Panc1 (cell line): ENCODE data around the gene CD80. TPM values are rescaled to one million over a fixed set of nuclear protein-coding genes. Genes with fewer than 3 reads are reported as not detected.

ENCODE experiments used
- ATAC-seq: fragments of 200-7000 bp; cut with Tn5 transposase; 2 replicates; pipeline ENCODE4 v1.9.1; 2020; ENCODE audit warnings: mild to moderate bottlenecking, moderate library complexity
- BruUV-seq: library from RNA; stranded (reverse); fragments of 400-500 nt; replicated peaks from 2 replicates; lab custom pipeline; 2021; lab: Mats Ljungman, UMichigan
- CTCF ChIA-PET: fragments of 300-600 bp; sonication (Branson Sonifier 250); formaldehyde crosslinking; loops from one replicate; lab custom pipeline; 2022; ENCODE audit warnings: antibody characterized with exemption; lab: Charles Lee
- POLR2A ChIA-PET: fragments of 300-600 bp; sonication (Branson Sonifier 250); formaldehyde crosslinking; loops from one replicate; lab custom pipeline; 2022; ENCODE audit warnings: antibody characterized with exemption; lab: Charles Lee
- DNase-seq: peaks from one replicate; pipeline ENCODE4 v3.0.0-alpha.2; 2010; ENCODE audit warnings: low read depth, low spot score
- H3K27ac ChIP-seq: 2 replicates; pipeline ENCODE4 v1.5.1; 2011; ENCODE audit warnings: mild to moderate bottlenecking, low read length, inconsistent platforms
- H3K27me3 ChIP-seq: fragments of 200-500 bp; sonication (Bioruptor generic); 2 replicates; pipeline ENCODE4 v1.6.0; 2014; ENCODE audit warnings: low read length, inconsistent platforms; ENCODE audit not compliant: control insufficient read depth, insufficient read depth
- H3K36me3 ChIP-seq: fragments of 200-500 bp; sonication (Bioruptor generic); 2 replicates; pipeline ENCODE4 v1.5.1; 2014; ENCODE audit warnings: inconsistent platforms, mild to moderate bottlenecking, low read length, moderate library complexity; ENCODE audit not compliant: control insufficient read depth, insufficient read depth
- H3K4me1 ChIP-seq: 2 replicates; pipeline ENCODE4 v1.5.1; 2011; ENCODE audit warnings: inconsistent platforms, mild to moderate bottlenecking, low read length, moderate library complexity; ENCODE audit not compliant: control insufficient read depth, insufficient read depth
- H3K4me3 ChIP-seq, 2 experiments: 2 replicates each; pipeline ENCODE4 v1.5.1; 2011 to 2012; ENCODE audit warnings: low read depth in 2 of 2, low read length in 2 of 2, mild to moderate bottlenecking in 2 of 2, inconsistent platforms in 1 of 2, moderate library complexity in 1 of 2
- H3K9me3 ChIP-seq: fragments of 200-500 bp; sonication (Bioruptor generic); 2 replicates; pipeline ENCODE4 v1.5.1; 2014; ENCODE audit warnings: low read depth, mild to moderate bottlenecking, inconsistent platforms, low read length, moderate library complexity; ENCODE audit not compliant: control insufficient read depth, insufficient read depth
- POLR2AphosphoS5 ChIP-seq: IDR thresholded peaks from 2 replicates; pipeline ENCODE4 v1.6.1; 2012; ENCODE audit warnings: mild to moderate bottlenecking, low read depth, low read length, moderate library complexity
- SIN3A ChIP-seq: IDR thresholded peaks from 2 replicates; pipeline ENCODE4 v1.6.1; 2012; ENCODE audit warnings: low read depth, mild to moderate bottlenecking, low read length, moderate library complexity, borderline replicate concordance; ENCODE audit not compliant: insufficient read depth
- TCF7L2 ChIP-seq: IDR thresholded peaks from 2 replicates; pipeline ENCODE4 v1.6.1; 2011; ENCODE audit warnings: mild to moderate bottlenecking, low read depth, low read length, inconsistent platforms
- in situ Hi-C: cut with HindIII; loops from 2 replicates; pipeline ENCODE4 v1.10.0; 2016; ENCODE audit warnings: low sequenced_read_pairs, low pct_unique_long_range_greater_than_20kb
- intact Hi-C: fragments of 100-400 bp; cut with micrococcal nuclease; formaldehyde crosslinking; loops from one replicate; pipeline ENCODE4 v1.10.0; 2022; ENCODE audit not compliant: unreplicated experiment
- total RNA-seq: library from RNA; stranded (reverse); gene quantifications from one replicate; pipeline ENCODE4 v1.2.1, GENCODE V29; 2021; ENCODE audit not compliant: unreplicated experiment
- TF ChIP-seq, protein P1 (sequence below), 2 experiments: IDR thresholded peaks; 2 replicates each; pipeline ENCODE4 v1.6.1; 2011 to 2012; ENCODE audit warnings: low read depth in 2 of 2, control low read depth in 1 of 2, low read length in 1 of 2, mild to moderate bottlenecking in 1 of 2, moderate library complexity in 1 of 2; ENCODE audit not compliant: insufficient read depth in 1 of 2
- TF ChIP-seq, protein P2 (sequence below): fragments of 450-650 bp; IDR thresholded peaks from 2 replicates; pipeline ENCODE4 v1.5.1; 2017; ENCODE audit warnings: mild to moderate bottlenecking

The CD80 gene
- total RNA-seq, 1 experiment from 2014 or later = 0.15 TPM

DNA sequence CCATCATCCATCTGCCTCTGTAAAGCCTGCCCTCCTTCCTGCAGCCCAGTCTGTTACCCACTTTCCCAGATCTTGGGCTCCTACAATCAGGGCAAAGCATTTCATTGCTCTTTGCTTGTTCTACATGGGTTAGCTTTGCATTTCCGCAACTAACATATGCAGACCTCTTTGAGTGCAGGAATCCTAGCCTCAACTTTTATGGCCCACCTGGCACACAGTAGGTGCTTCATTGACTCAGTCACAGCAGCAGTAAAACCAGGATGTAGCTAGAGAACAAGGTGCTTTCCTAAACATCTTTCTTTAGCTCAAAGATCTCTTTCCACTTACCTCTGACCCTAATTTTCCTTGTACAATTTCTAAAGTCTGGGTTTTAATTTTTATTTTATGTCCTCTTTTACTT, 3.5 kb downstream of the CD80 start:
- Histone ChIP-seq H3K4me3 (no peak overlapping the region), H3K9me3 (no peaks in the 10 kb centered on the region), H3K36me3 (no peaks in the 10 kb centered on the region), H3K27ac (no peak overlapping the region), H3K27me3 (no peaks in the 10 kb centered on the region; the same call in 1 of the 2 replicates), H3K4me1 (no peaks in the 10 kb centered on the region)
- DNase-seq (no peak), ATAC-seq (no peak)
- intact Hi-C loops = no loop called here
- in situ Hi-C loops = no loop called here
- ChIA-PET CTCF (no interaction called here), POLR2A (no interaction called here)
- TF ChIP-seq, protein P1, sequence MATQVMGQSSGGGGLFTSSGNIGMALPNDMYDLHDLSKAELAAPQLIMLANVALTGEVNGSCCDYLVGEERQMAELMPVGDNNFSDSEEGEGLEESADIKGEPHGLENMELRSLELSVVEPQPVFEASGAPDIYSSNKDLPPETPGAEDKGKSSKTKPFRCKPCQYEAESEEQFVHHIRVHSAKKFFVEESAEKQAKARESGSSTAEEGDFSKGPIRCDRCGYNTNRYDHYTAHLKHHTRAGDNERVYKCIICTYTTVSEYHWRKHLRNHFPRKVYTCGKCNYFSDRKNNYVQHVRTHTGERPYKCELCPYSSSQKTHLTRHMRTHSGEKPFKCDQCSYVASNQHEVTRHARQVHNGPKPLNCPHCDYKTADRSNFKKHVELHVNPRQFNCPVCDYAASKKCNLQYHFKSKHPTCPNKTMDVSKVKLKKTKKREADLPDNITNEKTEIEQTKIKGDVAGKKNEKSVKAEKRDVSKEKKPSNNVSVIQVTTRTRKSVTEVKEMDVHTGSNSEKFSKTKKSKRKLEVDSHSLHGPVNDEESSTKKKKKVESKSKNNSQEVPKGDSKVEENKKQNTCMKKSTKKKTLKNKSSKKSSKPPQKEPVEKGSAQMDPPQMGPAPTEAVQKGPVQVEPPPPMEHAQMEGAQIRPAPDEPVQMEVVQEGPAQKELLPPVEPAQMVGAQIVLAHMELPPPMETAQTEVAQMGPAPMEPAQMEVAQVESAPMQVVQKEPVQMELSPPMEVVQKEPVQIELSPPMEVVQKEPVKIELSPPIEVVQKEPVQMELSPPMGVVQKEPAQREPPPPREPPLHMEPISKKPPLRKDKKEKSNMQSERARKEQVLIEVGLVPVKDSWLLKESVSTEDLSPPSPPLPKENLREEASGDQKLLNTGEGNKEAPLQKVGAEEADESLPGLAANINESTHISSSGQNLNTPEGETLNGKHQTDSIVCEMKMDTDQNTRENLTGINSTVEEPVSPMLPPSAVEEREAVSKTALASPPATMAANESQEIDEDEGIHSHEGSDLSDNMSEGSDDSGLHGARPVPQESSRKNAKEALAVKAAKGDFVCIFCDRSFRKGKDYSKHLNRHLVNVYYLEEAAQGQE (IDR thresholded peaks at IDR 0.05; ENCODE audit: insufficient read depth in 1 of 2, low read depth in 2 of 2, low read length in 1 of 2) = no peak
- no peak for TF ChIP-seq SIN3A
- TF ChIP-seq, protein P2, sequence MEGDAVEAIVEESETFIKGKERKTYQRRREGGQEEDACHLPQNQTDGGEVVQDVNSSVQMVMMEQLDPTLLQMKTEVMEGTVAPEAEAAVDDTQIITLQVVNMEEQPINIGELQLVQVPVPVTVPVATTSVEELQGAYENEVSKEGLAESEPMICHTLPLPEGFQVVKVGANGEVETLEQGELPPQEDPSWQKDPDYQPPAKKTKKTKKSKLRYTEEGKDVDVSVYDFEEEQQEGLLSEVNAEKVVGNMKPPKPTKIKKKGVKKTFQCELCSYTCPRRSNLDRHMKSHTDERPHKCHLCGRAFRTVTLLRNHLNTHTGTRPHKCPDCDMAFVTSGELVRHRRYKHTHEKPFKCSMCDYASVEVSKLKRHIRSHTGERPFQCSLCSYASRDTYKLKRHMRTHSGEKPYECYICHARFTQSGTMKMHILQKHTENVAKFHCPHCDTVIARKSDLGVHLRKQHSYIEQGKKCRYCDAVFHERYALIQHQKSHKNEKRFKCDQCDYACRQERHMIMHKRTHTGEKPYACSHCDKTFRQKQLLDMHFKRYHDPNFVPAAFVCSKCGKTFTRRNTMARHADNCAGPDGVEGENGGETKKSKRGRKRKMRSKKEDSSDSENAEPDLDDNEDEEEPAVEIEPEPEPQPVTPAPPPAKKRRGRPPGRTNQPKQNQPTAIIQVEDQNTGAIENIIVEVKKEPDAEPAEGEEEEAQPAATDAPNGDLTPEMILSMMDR = no peak
- TF ChIP-seq POLR2AphosphoS5 = no peak
- no peak for TF ChIP-seq TCF7L2
- no TSS peak for BruUV-seq

DNA sequence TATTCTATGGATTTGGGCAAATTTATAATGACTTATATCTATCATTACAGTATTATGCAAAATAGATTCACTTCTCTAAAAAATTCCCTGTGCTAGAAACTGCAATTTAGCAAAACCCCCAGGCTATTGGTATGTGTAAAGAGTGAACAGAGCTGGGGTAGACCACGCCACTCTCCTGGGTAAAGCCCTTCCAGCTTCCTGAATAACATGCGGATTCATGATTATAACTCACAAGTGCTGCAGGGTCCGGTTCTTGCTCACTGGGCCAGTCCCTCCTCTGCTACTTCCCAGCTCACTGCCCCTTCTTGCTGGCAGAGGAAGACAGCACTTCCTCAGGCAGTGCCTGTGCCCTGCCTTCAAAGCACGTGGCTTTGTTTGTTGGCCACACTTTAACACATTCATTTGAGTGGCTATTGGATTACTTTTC, 4.1 kb downstream of the CD80 start:
- DNase-seq = no peak
- POLR2A ChIA-PET = no interaction called here
- H3K4me1 ChIP-seq = no peaks in the 10 kb centered on the region

More for the DNA sequence above, 4.1 kb downstream of the CD80 start:
- BruUV-seq = no TSS peak
- Histone ChIP-seq H3K27ac (no peak overlapping the region), H3K4me3 (no peak overlapping the region), H3K36me3 (no peaks in the 10 kb centered on the region), H3K9me3 (no peaks in the 10 kb centered on the region), H3K27me3 (no peaks in the 10 kb centered on the region; the same call in 1 of the 2 replicates)
- CTCF ChIA-PET = no interaction called here
- in situ Hi-C loops (no loop called here), intact Hi-C loops (no loop called here)
- ATAC-seq = no peak
- TF ChIP-seq, protein P1 (IDR thresholded peaks at IDR 0.05; ENCODE audit: insufficient read depth in 1 of 2, low read depth in 2 of 2, low read length in 1 of 2) = no peak
- TF ChIP-seq, protein P2 = no peak
- no peak for TF ChIP-seq TCF7L2
- no peak for TF ChIP-seq POLR2AphosphoS5
- no peak for TF ChIP-seq SIN3A
